Central memory CD8-positive, alpha-beta T cell (primary cell): ENCODE results near the gene DCN.
"Not testable (repeated sequence)": the region's sequence is repeated elsewhere in the genome, so short reads cannot be mapped to it uniquely, and the experiment has no call there.

Source experiments
- ATAC-seq: fragments of 150-1000 bp; cut with Tn5 transposase; replicated peaks from 2 replicates; pipeline ENCODE4 v1.10.0; 2022; ENCODE audit warnings: mild to moderate bottlenecking, moderate FRiP score, moderate number of reproducible peaks; ENCODE audit not compliant: poor library complexity, severe bottlenecking; ENCODE audit errors: extremely low read depth
- DNase-seq, 2 donors: peaks; one replicate each; pipeline ENCODE4 v3.0.0; 2021; ENCODE audit warnings: low spot score in 2 of 2
- H3K27ac Mint-ChIP-seq: one replicate; pipeline ENCODE4 v1.8.0; 2022; ENCODE audit warnings: low read depth, mild to moderate bottlenecking, moderate library complexity, mixed read lengths
- H3K27me3 Mint-ChIP-seq: one replicate; pipeline ENCODE4 v1.8.0; 2022; ENCODE audit warnings: mixed read lengths
- H3K36me3 Mint-ChIP-seq: one replicate; pipeline ENCODE4 v1.8.0; 2022; ENCODE audit warnings: mild to moderate bottlenecking, moderate library complexity, mixed read lengths; ENCODE audit not compliant: insufficient read depth
- H3K4me1 Mint-ChIP-seq: one replicate; pipeline ENCODE4 v1.8.0; 2022; ENCODE audit warnings: mixed read lengths
- H3K4me3 Mint-ChIP-seq: one replicate; pipeline ENCODE4 v1.8.0; 2022; ENCODE audit warnings: mild to moderate bottlenecking, moderate library complexity, mixed read lengths
- H3K9me3 Mint-ChIP-seq: one replicate; pipeline ENCODE4 v1.8.0; 2022; ENCODE audit warnings: mixed read lengths

The DCN gene

DNA sequence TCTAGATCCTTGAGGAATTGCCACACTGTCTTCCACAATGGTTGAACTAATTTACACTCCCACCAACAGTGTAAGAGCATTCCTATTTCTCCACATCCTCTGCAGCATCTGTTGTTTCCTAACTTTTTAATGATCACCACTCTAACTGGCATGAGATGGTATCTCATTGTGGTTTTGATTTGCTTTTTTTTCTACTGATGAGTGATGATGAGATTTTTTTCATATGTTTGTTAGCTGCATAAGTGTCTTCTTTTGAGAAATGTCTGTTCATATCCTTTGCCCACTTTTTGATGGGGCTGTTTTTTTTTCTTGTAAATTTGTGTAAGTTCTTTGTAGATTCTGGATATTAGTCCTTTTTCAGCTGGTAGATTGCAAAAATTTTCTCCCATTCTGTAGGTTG is 24.7 kb upstream of the DCN start:
- H3K4me3 Mint-ChIP-seq, H3K36me3 Mint-ChIP-seq, DNase-seq, H3K4me1 Mint-ChIP-seq, H3K27ac Mint-ChIP-seq, ATAC-seq, H3K9me3 Mint-ChIP-seq, H3K27me3 Mint-ChIP-seq: not testable (repeated sequence)

DNA sequence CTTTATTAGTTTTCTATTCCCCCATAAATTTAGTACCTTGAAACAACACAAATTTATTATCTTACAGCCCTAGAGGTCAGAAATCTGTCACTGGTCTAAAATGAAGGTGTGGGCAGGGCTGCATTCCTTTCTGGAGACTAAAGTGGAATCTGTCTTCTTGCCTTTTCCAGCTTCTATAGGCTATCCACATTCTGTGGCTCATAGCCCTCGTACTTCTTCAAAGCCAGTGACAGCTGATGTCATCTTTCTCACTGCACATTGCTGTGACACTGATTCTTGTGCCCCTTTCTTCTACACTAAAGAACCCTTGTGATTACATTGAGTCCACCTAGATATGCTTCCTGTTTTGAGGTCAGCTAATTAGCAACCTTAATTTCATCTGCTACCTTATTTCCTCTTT is 23.2 kb upstream of the DCN start:
- ATAC-seq (no peak), DNase-seq (no peak)
- H3K4me3 Mint-ChIP-seq, result no peak overlapping the region
- no peaks in the 10 kb centered on the region for H3K4me1 Mint-ChIP-seq
- H3K27ac Mint-ChIP-seq, result no peak overlapping the region
- H3K9me3 Mint-ChIP-seq, result no peaks in the 10 kb centered on the region
- H3K36me3 Mint-ChIP-seq, result no peaks in the 10 kb centered on the region
- H3K27me3 Mint-ChIP-seq, result no peaks in the 10 kb centered on the region

DNA sequence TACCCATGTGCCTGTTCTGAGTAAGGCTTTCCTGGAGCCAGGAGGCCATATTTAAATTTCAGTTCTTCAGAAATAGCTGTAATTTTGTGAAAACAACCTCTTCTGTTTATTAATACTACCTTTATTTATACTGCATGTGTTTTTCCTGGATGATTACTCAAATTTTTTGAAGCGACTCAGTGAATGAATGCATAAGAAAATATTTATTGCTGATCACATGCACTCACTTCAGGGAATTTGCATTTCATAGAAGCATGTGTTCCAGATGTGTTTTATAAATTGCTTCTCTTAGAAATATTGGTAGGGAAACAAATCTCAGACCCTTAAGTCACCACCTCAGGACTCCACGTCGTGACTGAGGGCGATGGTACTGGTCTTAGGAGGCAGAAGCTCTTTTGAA is 21.8 kb upstream of the DCN start:
- H3K36me3 Mint-ChIP-seq, result no peaks in the 10 kb centered on the region
- H3K27ac Mint-ChIP-seq, result no peak overlapping the region
- H3K4me1 Mint-ChIP-seq, result no peaks in the 10 kb centered on the region
- no peaks in the 10 kb centered on the region for H3K27me3 Mint-ChIP-seq
- ATAC-seq (no peak), DNase-seq (no peak)
- H3K4me3 Mint-ChIP-seq, result no peak overlapping the region
- no peaks in the 10 kb centered on the region for H3K9me3 Mint-ChIP-seq

DNA sequence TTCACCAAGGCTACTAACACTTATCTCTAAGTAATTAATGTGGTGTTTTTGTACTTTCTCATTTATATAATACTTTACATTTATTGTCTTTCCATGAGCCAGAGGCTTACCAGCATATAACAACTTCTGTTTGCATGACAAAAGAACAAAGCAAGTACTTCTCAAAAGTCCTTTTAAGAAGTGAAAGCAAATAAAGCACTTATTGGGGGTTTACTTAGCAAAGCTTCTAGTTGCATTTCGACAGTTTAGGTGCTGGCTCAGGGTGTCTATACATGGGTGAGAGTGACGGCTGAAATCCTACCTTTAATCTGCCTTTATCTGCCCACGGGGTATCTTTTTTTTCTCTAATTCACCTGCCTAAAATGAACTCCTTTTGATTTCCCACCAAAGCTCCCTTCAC is 21.0 kb upstream of the DCN start:
- no peak overlapping the region for H3K4me3 Mint-ChIP-seq
- H3K36me3 Mint-ChIP-seq, result no peaks in the 10 kb centered on the region
- no peaks in the 10 kb centered on the region for H3K4me1 Mint-ChIP-seq
- H3K27ac Mint-ChIP-seq, result no peak overlapping the region
- H3K27me3 Mint-ChIP-seq, result no peaks in the 10 kb centered on the region
- ATAC-seq (no peak), DNase-seq (no peak)
- H3K9me3 Mint-ChIP-seq, result no peaks in the 10 kb centered on the region

DNA sequence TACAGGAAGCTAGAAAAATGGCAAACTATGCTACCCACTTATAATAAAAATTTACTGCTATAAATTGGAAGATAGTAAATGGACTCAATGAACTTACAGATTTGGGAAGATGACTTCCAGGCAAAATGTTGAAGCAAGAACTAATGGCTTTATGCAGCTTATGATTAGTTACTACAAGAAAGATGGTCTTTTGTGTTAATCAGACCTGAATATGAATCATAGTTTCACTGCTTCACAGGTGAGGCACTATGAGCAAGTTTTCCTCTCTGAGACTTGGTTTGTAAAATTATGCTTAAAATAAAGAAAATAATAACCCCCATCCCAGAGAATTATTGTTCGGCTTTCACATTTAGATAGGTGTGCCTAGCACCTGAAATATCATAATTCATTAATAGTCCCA is 19.8 kb upstream of the DCN start:
- Mint-ChIP-seq H3K4me3 (no peak overlapping the region), H3K9me3 (no peaks in the 10 kb centered on the region), H3K4me1 (no peaks in the 10 kb centered on the region), H3K36me3 (no peaks in the 10 kb centered on the region), H3K27ac (no peak overlapping the region), H3K27me3 (no peaks in the 10 kb centered on the region)
- DNase-seq, result no peak
- ATAC-seq, result no peak

DNA sequence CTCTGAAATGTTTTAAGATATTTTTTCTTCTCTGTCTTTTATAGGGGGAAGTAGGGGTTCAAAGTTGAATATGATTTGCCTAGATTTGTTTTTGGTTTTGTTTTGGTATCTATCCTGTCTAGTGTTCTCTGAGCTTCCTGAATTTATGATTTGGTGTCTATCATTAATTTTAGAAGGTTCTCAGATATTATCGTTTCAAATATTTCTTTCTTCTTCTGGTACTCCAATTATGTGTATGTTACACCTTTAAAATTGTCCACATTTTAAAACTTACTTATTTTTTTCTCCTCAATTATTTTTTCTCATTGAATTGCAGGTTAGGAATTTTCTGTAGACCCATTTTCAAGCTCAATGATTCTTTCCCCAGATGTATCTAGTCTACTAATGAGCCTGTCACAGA is 13.8 kb upstream of the DCN start:
- ATAC-seq, result no peak
- no peaks in the 10 kb centered on the region for H3K36me3 Mint-ChIP-seq
- no peak for DNase-seq
- no peaks in the 10 kb centered on the region for H3K27me3 Mint-ChIP-seq
- H3K4me1 Mint-ChIP-seq, result no peaks in the 10 kb centered on the region
- no peak overlapping the region for H3K27ac Mint-ChIP-seq
- H3K4me3 Mint-ChIP-seq, result no peak overlapping the region
- H3K9me3 Mint-ChIP-seq, result peaks cover 9% of the 10 kb centered on the region

DNA sequence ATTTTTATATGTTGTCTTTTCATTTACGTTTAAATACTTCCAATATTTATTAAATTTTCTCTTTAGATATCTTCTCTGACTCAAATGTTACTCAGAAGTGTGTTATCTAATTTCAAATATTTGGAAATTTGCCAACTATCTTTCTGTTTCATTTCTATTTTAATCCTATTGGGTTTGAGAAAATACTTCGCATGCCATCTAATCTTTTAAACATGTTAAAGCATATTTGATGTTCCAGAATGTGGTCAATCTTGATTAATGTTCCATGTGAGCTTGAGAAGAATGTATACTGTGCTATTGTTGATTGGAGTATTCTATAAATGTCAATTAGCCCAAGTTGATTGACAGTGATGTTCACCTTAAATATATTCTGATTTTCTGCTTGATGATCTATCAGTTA is 11.9 kb upstream of the DCN start:
- Mint-ChIP-seq H3K4me3 (no peak overlapping the region), H3K27me3 (no peaks in the 10 kb centered on the region), H3K36me3 (no peaks in the 10 kb centered on the region), H3K9me3 (peaks cover 9% of the 10 kb centered on the region), H3K27ac (no peak overlapping the region), H3K4me1 (no peaks in the 10 kb centered on the region)
- ATAC-seq, result no peak
- DNase-seq, result no peak

DNA sequence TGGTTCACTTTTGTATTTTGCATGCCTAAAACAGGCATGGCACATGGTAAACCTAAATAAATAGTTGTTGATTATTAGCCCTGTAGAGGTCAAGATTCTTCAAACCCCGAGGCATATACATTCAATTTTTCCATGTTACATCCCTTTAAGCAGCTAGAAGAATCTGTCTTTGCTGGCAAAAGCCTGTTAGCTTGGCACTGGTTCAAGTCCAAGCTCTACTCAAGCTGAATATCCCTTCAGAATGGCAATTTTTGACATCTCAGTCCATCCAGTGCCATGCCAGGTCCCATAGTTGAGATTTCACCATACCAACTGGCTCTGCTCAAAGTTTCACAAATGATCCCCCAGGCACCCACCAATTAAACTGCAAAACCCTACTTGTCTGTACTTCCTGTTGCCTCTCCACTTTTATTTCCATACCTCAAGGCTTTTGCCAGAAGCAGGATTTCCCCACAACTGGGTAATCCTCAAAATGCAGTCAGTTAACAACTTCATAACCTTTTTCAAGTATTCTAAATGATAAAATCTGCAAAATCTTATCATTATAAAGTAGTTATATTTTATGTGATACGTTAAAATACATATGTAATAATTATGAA is 9.0 kb upstream of the DCN start:
- no peak overlapping the region for H3K27ac Mint-ChIP-seq

DNA sequence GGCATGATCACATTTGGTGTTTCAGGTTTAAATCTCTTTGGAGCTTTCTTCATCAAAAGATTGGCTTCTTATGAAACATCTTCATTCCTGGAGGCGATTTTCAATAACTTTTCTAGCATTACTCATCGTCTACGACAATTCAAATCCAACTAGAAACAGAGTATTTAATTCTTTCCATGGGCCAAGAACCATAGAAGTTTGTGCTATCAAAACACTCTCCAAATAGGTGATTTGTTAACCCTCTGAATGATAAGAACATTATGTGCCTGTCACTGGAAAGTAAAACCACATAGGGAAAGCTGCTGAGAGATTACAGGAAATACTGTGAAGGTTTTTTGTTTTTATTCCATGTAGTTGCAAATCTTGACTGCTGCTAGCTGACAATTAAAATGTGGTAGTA is 6.9 kb upstream of the DCN start:
- Mint-ChIP-seq H3K27me3 (no peaks in the 10 kb centered on the region), H3K27ac (no peak overlapping the region)

More for the DNA sequence above, 9.0 kb upstream of the DCN start:
- Mint-ChIP-seq H3K27me3 (no peaks in the 10 kb centered on the region), H3K4me3 (no peak overlapping the region), H3K4me1 (no peaks in the 10 kb centered on the region), H3K36me3 (no peaks in the 10 kb centered on the region), H3K9me3 (peaks cover 2% of the 10 kb centered on the region)
- DNase-seq (no peak), ATAC-seq (no peak)

DNA sequence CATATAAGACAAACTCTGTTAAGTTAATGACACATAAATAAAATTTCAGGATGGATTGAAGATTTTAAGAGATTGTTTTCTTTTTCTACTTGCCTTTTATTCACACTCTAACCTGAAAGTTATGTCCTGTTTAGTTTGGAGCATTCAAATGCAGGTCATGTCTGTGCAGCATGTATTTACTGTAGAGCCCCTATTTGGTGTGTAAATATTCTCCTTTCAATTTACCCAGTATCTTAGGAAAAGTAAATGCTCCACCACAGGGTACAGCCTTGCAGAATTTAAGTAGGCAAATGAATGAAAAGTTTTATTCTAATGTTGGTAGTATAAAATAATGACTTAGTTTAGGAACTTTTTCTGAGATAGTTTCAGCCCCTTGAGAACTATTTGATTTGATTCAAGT is 6.2 kb upstream of the DCN start:
- Mint-ChIP-seq H3K27me3 (no peaks in the 10 kb centered on the region), H3K27ac (no peak overlapping the region), H3K9me3 (no peaks in the 10 kb centered on the region), H3K4me3 (no peak overlapping the region), H3K4me1 (no peaks in the 10 kb centered on the region), H3K36me3 (no peaks in the 10 kb centered on the region)
- no peak for DNase-seq
- ATAC-seq, result no peak

More for the DNA sequence above, 6.9 kb upstream of the DCN start:
- H3K36me3 Mint-ChIP-seq, result no peaks in the 10 kb centered on the region
- DNase-seq (no peak), ATAC-seq (no peak)
- H3K4me1 Mint-ChIP-seq, result no peaks in the 10 kb centered on the region
- H3K9me3 Mint-ChIP-seq, result no peaks in the 10 kb centered on the region
- no peak overlapping the region for H3K4me3 Mint-ChIP-seq

DNA sequence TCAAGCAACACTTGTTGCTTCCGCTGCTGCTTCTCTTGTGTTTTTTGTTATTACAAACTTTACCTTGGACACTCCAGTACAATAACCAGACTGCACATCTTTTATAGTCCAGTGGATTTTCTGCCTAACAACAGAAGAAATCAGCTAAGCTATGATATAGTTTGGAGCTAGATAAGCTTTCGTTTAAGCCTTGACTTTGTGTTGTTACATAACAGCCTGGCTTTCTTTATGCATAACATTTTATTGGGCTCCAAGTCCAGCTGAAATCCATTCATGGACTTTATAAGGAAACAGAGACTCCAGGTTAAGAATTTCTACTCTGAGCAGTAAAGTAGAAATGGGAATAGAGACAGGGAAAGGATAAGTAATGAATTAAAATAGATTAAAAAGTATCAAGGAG is 3.5 kb upstream of the DCN start:
- Mint-ChIP-seq H3K9me3 (no peaks in the 10 kb centered on the region), H3K4me1 (no peaks in the 10 kb centered on the region), H3K27ac (no peak overlapping the region), H3K4me3 (no peak overlapping the region), H3K27me3 (no peaks in the 10 kb centered on the region), H3K36me3 (no peaks in the 10 kb centered on the region)
- ATAC-seq (no peak), DNase-seq (no peak)

DNA sequence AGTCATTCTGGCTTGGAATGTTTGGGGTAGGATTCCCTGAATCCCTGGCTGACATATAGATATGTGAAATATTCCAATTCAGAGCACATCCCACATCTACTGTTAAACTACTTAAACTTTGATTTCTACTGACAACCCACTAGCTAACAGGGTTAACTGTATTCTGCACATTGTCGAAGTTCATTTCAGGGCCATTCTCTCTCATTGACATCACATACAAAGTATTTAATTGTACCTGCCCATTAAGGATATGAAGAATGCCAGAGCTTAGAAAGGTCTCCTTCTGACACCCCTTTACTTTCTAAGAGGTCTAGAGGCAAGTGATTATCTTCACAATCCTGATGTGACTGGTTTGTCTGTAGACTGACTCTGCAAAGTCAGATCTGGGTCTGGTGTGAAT is 2.8 kb upstream of the DCN start:
- H3K4me3 Mint-ChIP-seq, result no peak overlapping the region
- no peaks in the 10 kb centered on the region for H3K9me3 Mint-ChIP-seq
- no peaks in the 10 kb centered on the region for H3K4me1 Mint-ChIP-seq
- H3K27ac Mint-ChIP-seq, result no peak overlapping the region
- DNase-seq, result no peak
- H3K36me3 Mint-ChIP-seq, result no peaks in the 10 kb centered on the region
- no peak for ATAC-seq
- no peaks in the 10 kb centered on the region for H3K27me3 Mint-ChIP-seq

DNA sequence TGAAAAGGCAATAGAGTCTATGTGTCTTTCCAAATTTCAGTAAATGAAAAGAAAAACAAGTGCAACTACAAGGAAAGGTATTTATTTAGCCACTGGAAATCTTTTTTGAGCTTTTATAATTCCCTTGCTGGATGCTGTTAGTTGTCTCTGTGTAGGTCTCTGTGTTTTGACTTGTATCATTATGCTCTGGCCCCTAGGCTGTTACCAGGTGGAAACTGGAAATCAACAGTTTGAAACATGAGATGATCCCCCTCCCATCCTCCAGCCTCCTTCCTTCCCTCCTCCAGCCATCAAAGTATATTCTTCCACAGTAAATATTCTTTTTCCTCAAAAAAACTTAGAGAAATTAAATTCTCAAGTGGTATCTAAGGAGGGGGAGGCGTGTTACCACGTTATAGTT is 934 bp upstream of the DCN start:
- no peak overlapping the region for H3K27ac Mint-ChIP-seq
- H3K9me3 Mint-ChIP-seq, result no peaks in the 10 kb centered on the region
- H3K4me1 Mint-ChIP-seq, result no peaks in the 10 kb centered on the region
- no peak for DNase-seq
- H3K4me3 Mint-ChIP-seq, result no peak overlapping the region
- no peak for ATAC-seq
- H3K27me3 Mint-ChIP-seq, result no peaks in the 10 kb centered on the region
- H3K36me3 Mint-ChIP-seq, result no peaks in the 10 kb centered on the region
